ENCODE data around the gene WNT3A. TPM values are rescaled to one million over a fixed set of nuclear protein-coding genes. Genes with fewer than 3 reads are reported as not detected.

The WNT3A gene
- polyA plus RNA-seq, 1 experiment, result not detected

DNA sequence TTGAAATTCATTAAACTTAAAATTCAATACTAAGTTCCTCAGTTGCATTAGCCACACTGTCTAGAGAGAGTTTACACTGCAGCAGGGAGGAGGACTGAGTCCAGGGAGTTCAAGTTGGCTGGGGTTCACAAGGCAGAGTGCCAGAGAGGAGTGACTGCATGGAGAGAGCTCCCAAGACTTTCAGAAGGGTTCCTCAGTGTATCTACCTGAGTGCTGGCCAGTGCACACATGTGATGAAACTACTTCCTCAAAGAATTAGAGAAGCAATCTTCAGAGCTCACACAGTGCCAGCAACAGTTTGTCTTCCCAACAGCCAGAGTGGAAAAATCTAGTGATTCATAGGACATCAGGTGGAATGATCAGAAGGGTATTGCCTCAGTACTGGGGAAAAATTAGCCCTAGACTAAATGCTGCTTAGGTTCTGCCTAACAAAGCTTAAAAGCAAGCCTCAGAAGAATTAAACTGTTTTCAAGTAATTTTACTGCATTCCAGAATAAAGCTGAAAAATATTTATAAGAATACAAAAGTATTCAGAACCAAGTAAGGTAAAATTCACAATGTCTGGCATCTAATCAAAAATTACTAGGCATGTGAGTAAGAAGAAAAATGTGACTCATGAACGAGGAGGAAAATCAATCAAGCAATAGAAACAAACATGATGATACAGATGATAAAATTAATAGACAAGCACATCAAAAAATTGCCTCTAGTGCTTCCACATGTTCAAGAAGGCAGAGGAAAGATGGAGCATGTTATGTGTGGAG, 10.4 kb upstream of the WNT3A start:
- no peaks in the 10 kb centered on the region for H3K36me3 ChIP-seq (ENCODE audit: control insufficient read depth, insufficient read depth, low read length)
- TF ChIP-seq, protein P1, sequence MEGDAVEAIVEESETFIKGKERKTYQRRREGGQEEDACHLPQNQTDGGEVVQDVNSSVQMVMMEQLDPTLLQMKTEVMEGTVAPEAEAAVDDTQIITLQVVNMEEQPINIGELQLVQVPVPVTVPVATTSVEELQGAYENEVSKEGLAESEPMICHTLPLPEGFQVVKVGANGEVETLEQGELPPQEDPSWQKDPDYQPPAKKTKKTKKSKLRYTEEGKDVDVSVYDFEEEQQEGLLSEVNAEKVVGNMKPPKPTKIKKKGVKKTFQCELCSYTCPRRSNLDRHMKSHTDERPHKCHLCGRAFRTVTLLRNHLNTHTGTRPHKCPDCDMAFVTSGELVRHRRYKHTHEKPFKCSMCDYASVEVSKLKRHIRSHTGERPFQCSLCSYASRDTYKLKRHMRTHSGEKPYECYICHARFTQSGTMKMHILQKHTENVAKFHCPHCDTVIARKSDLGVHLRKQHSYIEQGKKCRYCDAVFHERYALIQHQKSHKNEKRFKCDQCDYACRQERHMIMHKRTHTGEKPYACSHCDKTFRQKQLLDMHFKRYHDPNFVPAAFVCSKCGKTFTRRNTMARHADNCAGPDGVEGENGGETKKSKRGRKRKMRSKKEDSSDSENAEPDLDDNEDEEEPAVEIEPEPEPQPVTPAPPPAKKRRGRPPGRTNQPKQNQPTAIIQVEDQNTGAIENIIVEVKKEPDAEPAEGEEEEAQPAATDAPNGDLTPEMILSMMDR (IDR thresholded peaks at IDR 0.05; ENCODE audit: insufficient read depth, low read depth, low read length), result no peak
- ChIA-PET POLR2A (no interaction called here), CTCF (interaction anchor here (0.5 to 0.6 kb wide), 2 partner anchors 234 to 1045 kb away, joined by 3 read pairs; no protein-coding TSS in a partner anchor)
- DNase-seq (ENCODE audit: low read depth), result no peak
- no peak overlapping the region for H3K4me3 ChIP-seq (ENCODE audit: low read depth, low read length)
- H3K27me3 ChIP-seq (ENCODE audit: control insufficient read depth, insufficient read depth, low read length), result peaks cover 3% of the 10 kb centered on the region

DNA sequence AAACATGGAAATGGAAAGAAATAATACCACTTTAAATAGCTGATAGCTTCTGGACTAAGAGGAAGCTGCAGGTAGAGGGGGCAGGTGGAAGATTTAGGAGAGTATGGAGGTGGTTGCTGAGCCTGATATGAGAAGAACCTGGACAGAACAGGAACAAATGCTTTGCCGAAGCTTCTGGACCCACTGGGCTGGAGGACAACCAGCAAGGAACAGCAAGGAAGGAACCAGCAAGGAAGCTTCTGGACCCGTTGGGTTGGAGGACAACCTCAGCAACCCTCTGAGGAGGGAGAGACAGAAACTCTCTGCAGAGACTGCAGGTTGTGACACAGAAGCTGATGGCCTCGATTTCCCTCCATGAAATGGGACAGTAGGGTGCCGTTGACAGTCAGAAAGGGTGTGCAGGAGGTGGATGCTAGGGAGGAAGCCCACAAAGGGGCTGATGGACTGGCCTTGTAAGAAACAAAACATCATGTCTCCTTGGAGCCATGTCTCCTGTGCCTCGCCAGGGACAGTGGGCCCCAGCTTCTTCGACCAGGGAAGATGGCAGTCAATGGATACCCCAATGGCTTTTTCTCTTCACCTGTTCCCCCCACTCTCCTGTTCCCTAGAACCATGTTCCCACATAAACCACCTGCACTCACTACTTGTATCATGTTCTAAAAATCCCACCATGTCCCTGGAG, 8.3 kb upstream of the WNT3A start:
- TF ChIP-seq, protein P1 (IDR thresholded peaks at IDR 0.05; ENCODE audit: insufficient read depth, low read depth, low read length), result no peak
- peaks cover 7% of the 10 kb centered on the region for H3K27me3 ChIP-seq (ENCODE audit: control insufficient read depth, insufficient read depth, low read length)
- DNase-seq (ENCODE audit: low read depth), result no peak
- no peak overlapping the region for H3K4me3 ChIP-seq (ENCODE audit: low read depth, low read length)
- ChIA-PET POLR2A (no interaction called here), CTCF (interaction anchor here (0.5 to 4.3 kb wide), 14 partner anchors 12 to 520 kb away, joined by 3 to 34 read pairs (median 4); partner anchors contain the start of gene ARF1)
- H3K36me3 ChIP-seq (ENCODE audit: control insufficient read depth, insufficient read depth, low read length), result no peaks in the 10 kb centered on the region

DNA sequence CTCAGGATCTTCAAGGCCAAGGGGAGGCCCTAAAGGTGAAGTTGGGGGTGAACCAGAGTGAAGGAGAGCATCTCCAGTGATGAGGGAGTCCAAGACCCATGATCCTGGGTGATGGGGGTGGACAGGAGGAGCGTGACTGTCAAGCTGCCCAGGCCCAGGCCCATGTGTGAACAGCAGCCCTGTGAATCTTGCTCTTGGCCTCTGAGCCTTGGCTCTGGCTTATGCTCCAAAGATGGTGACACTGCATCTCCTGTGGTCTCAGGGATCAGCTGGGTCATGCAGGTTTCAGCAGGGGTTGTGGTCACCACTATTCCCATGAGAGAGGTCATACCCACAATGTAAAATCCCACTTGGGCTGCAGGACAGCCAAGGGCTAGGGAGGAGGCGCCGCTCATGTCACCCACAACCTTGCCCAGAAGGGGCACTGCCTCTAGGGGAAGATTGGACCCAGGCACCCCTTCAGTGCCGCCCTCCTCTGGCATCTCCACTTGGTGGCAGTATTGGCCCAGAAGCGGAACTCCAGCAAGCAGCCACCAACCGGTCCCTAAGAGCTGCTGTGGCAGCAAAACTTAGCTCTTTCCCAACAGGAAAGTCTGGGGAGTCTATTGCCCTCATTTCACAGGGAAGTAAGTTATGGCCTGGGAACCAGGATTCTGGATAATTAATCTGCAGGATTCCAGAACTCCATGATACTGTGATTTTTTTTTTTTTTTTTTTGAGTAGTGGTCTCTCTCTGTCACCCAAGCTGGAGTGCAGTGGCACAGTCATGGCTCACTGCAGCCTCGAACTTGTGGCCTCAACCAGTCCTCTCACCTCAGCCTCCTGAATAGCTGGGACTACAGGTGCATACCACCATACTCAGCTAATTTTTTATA, 7.5 kb upstream of the WNT3A start:
- peak; percentile 3 for DNase-seq (ENCODE audit: low read depth)
- TF ChIP-seq, protein P1 (IDR thresholded peaks at IDR 0.05; ENCODE audit: insufficient read depth, low read depth, low read length), result peak; percentile 83
- peaks cover 9% of the 10 kb centered on the region for H3K27me3 ChIP-seq (ENCODE audit: control insufficient read depth, insufficient read depth, low read length)
- H3K4me3 ChIP-seq (ENCODE audit: low read depth, low read length), result no peak overlapping the region
- H3K36me3 ChIP-seq (ENCODE audit: control insufficient read depth, insufficient read depth, low read length), result no peaks in the 10 kb centered on the region
- POLR2A ChIA-PET, result no interaction called here
- CTCF ChIA-PET, result interaction anchor here (0.6 to 4.3 kb wide), 18 partner anchors 9 to 519 kb away, joined by 3 to 34 read pairs (median 4); partner anchors contain the start of gene ARF1

DNA sequence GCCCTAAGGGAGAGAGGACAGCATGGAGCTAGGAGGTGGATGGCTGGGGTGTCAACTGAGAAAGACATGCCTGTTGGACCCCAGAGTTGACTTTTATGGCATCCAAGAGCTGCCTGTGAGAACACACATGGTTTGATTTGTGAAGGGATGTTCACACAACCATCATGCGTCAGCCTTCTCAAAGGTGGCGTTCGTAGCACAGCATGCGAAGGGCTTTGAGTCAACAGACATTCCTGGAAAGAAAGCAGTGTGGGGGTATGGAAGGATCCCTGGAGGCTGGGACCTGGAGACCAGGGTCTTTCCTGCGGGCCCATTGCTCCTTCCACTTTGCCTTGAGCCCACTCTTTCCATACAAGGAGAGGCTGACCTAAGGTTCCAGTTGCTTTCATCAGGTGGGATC, 6.4 kb upstream of the WNT3A start:
- no peak for DNase-seq (ENCODE audit: low read depth)
- Histone ChIP-seq H3K36me3 (ENCODE audit: control insufficient read depth, insufficient read depth, low read length) (no peaks in the 10 kb centered on the region), H3K27me3 (ENCODE audit: control insufficient read depth, insufficient read depth, low read length) (peaks cover 14% of the 10 kb centered on the region), H3K4me3 (ENCODE audit: low read depth, low read length) (no peak overlapping the region)
- ChIA-PET CTCF (interaction anchor here (0.6 to 4.3 kb wide), 3 partner anchors 13 to 749 kb away, joined by 3 to 34 read pairs (median 3); no protein-coding TSS in a partner anchor), POLR2A (no interaction called here)
- TF ChIP-seq, protein P1 (IDR thresholded peaks at IDR 0.05; ENCODE audit: insufficient read depth, low read depth, low read length), result no peak

Data from BJ (cell line).